Epithelial cell of esophagus (primary cell): ENCODE results near the gene C3orf62.

ENCODE experiments used
- DNase-seq: peaks from one replicate; pipeline ENCODE4 v3.0.0; 2010; ENCODE audit warnings: low read depth
- H3K4me3 ChIP-seq: 2 replicates; pipeline ENCODE4 v1.5.1; 2011; ENCODE audit warnings: mild to moderate bottlenecking, low read length, control low read depth
- CTCF ChIP-seq: IDR thresholded peaks from 2 replicates; pipeline ENCODE4 v1.5.1; 2011; ENCODE audit warnings: low read depth, mild to moderate bottlenecking, low read length, control low read depth, inconsistent platforms; ENCODE audit not compliant: insufficient read depth; ENCODE audit errors: missing control alignments

C3orf62 gene

GRCh38 chr3:49269443-49270155 lies 7.4 kb downstream of the C3orf62 start:
- TF ChIP-seq CTCF, result no peak
- H3K4me3 ChIP-seq, result no peak overlapping the region
- DNase-seq, result no peak

GRCh38 chr3:49266410-49267095 lies 10.5 kb downstream of the C3orf62 start:
- no peak overlapping the region for H3K4me3 ChIP-seq
- DNase-seq, result no peak
- no peak for TF ChIP-seq CTCF

- DNase-seq, result no peak
- H3K4me3 ChIP-seq, result no peak overlapping the region
- no peak for TF ChIP-seq CTCF
Measured at GRCh38 chr3:49265661-49266386, 11.2 kb downstream of the C3orf62 start.

- no peak for TF ChIP-seq CTCF
- no peak for DNase-seq
- no peak overlapping the region for H3K4me3 ChIP-seq
Measured at GRCh38 chr3:49263159-49263889, 13.7 kb downstream of the C3orf62 start.

GRCh38 chr3:49260806-49261324 lies 16.2 kb downstream of the C3orf62 start:
- peak; percentile 44 for DNase-seq
- H3K4me3 ChIP-seq, result no peak overlapping the region
- TF ChIP-seq CTCF, result no peak

- no peak for DNase-seq
Measured at GRCh38 chr3:49257187-49257586, 19.8 kb downstream of the C3orf62 start.

More at GRCh38 chr3:49257187-49257586, 19.8 kb downstream of the C3orf62 start:
- no peak overlapping the region for H3K4me3 ChIP-seq
- TF ChIP-seq CTCF, result no peak
